ENCODE results near the gene USP40. TPM values are rescaled to one million over a fixed set of nuclear protein-coding genes. Genes with fewer than 3 reads are reported as not detected.

USP40 gene
- total and polyA plus RNA-seq, 2 of the 8 experiments (the other 6 are each of a cell fraction or from before 2014, with no cell fraction given), result 12.0 to 15.7 TPM

- TF ChIP-seq KDM1A (IDR thresholded peaks at IDR 0.05; ENCODE audit: borderline replicate concordance, low read length) (no peak), ZNF274 (IDR thresholded peaks at IDR 0.05; ENCODE audit: borderline replicate concordance, extremely low read depth, low read length) (no peak), YY1 (IDR thresholded peaks at IDR 0.05; ENCODE audit: low read depth, low read length) (no peak)
These were observed 80.9 kb downstream of the USP40 start (continued) for GRCh38 chr2:233485726-233486125.
